ENCODE results near the gene GSTT2B.

GRCh38 chr22:23909296-23909898 lies 51.6 kb downstream of the GSTT2B start:
- no peak for TF ChIP-seq SIN3A (IDR thresholded peaks at IDR 0.05; ENCODE audit: low read depth, low read length)
- TF ChIP-seq CTCF (IDR thresholded peaks at IDR 0.05 in 2 of 3, conservative IDR thresholded peaks at IDR 0.05 in 1 of 3; ENCODE audit: control insufficient read depth in 2 of 3, extremely low read depth in 1 of 3, insufficient read depth in 1 of 3, low read depth in 3 of 3, low read length in 3 of 3) = no peak
- TF ChIP-seq MTA3 (IDR thresholded peaks at IDR 0.05; ENCODE audit: borderline replicate concordance, low read length) = no peak
- TF ChIP-seq USF2 (IDR thresholded peaks at IDR 0.05; ENCODE audit: borderline replicate concordance, low read depth, low read length) = no peak
- no peak for TF ChIP-seq ELK1 (IDR thresholded peaks at IDR 0.05; ENCODE audit: low read depth, low read length)
- no peak for TF ChIP-seq PML (IDR thresholded peaks at IDR 0.05; ENCODE audit: low read length)
- TF ChIP-seq CHD4 (IDR thresholded peaks at IDR 0.05) = no peak
- no peak for TF ChIP-seq EZH2 (IDR thresholded peaks at IDR 0.05; ENCODE audit: borderline replicate concordance, control insufficient read depth, low read depth, low read length)
- no peak for TF ChIP-seq POLR2AphosphoS5 (IDR thresholded peaks at IDR 0.05; ENCODE audit: low read length)
- no peak for TF ChIP-seq USF1 (IDR thresholded peaks at IDR 0.05; ENCODE audit: borderline replicate concordance, extremely low read length, insufficient read depth, low read depth, low read length)
- TF ChIP-seq REST (IDR thresholded peaks at IDR 0.05; ENCODE audit: low read depth, low read length) = no peak
- TF ChIP-seq NKRF (conservative IDR thresholded peaks at IDR 0.05) = no peak
